ENCODE results near the gene ACKR3. TPM values are rescaled to one million over a fixed set of nuclear protein-coding genes. Genes with fewer than 3 reads are reported as not detected.

Gene ACKR3
- total and polyA plus RNA-seq, 12 donors, result 1.1 to 12.8 (median 1.9) TPM

- H3K27me3 ChIP-seq, result peaks cover 2% of the 10 kb centered on the region
- H3K27ac ChIP-seq, result no peak overlapping the region
- no peaks in the 10 kb centered on the region for H3K4me1 ChIP-seq (replicated peaks in 1 of 2)
- H3K4me3 ChIP-seq, result no peak overlapping the region
- no peak for TF ChIP-seq POLR2A (IDR thresholded peaks at IDR 0.05)
- TF ChIP-seq CTCF (IDR thresholded peaks at IDR 0.05), result no peak
- WGBS, 4 donors, result 65 to 71% (median 68%) methylated on average over 6 of the region's 6 CpGs
- no peaks in the 10 kb centered on the region for H3K9me3 ChIP-seq (replicated peaks in 1 of 3)
- DNase-seq, result no peak
- intact Hi-C loops (cut with DNase I), result no loop called here
- H3K36me3 ChIP-seq (replicated peaks in 1 of 2), result no peaks in the 10 kb centered on the region
Measured at GRCh38 chr2:236558993-236559978, 10.3 kb upstream of the ACKR3 start.

DNA sequence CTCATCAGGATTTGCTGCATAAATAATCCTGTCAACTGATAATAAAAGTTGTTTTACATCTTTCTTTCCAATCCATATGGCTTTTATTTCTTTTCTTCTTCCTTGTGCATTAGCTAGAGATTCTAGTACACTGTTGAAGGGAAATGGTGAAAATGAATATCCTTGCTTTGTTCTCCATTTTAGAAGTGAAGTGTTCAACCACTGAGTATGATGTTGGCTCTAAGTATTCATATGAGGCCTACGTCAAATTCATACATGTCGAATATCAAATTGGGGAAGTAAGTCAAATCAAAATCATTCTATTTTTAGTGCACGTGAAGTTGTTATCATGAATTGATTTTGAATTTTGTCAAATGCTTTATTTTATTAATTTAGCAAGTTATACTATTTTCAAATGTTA, 7.8 kb upstream of the ACKR3 start:
- no peak overlapping the region for H3K27ac ChIP-seq
- WGBS, 4 donors, result 87 to 93% (median 90%) methylated on average over 3 of the region's 3 CpGs
- TF ChIP-seq CTCF (IDR thresholded peaks at IDR 0.05) (no peak), POLR2A (IDR thresholded peaks at IDR 0.05) (no peak)

DNA sequence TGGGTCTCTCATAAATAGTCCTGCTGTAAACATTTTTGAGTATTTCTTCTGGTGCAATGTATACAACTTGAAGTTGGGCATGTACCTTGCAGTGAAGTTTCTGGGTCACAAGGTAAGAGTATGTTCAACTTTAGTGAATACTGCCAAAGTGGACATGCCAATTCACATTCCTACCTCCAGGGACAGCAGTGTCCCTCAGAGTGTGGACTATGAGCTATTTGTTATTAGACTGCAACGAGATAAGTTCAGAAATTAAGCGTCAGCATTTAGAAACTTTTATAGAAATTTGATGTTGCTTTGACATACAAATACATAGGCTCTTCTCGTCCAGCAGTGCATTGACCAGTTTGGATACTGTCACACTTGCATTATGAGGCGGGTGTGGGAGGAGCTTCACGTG, 7.2 kb upstream of the ACKR3 start:
- H3K27ac ChIP-seq, result no peak overlapping the region
- no peaks in the 10 kb centered on the region for H3K36me3 ChIP-seq (replicated peaks in 1 of 2)
- H3K4me1 ChIP-seq (replicated peaks in 1 of 2), result no peaks in the 10 kb centered on the region
- peaks cover 5% of the 10 kb centered on the region for H3K27me3 ChIP-seq
- peak in 1 of 7 donors; percentile 8 for DNase-seq
- TF ChIP-seq POLR2A (IDR thresholded peaks at IDR 0.05) (no peak), CTCF (IDR thresholded peaks at IDR 0.05) (peak in 5 of 6 experiments; percentile 14 to 57 (median 46))
- intact Hi-C loops (cut with DNase I), result no loop called here
- H3K9me3 ChIP-seq (replicated peaks in 1 of 3), result no peaks in the 10 kb centered on the region
- no peak overlapping the region for H3K4me3 ChIP-seq
- 68 to 88% (median 82%) methylated on average over 5 of the region's 5 CpGs for WGBS, 4 donors

More for the DNA sequence above, 7.8 kb upstream of the ACKR3 start:
- Histone ChIP-seq H3K9me3 (replicated peaks in 1 of 3) (no peaks in the 10 kb centered on the region), H3K36me3 (replicated peaks in 1 of 2) (no peaks in the 10 kb centered on the region), H3K4me3 (no peak overlapping the region), H3K27me3 (peaks cover 5% of the 10 kb centered on the region), H3K4me1 (replicated peaks in 1 of 2) (no peaks in the 10 kb centered on the region)
- DNase-seq, result no peak
- intact Hi-C loops (cut with DNase I), result no loop called here

DNA sequence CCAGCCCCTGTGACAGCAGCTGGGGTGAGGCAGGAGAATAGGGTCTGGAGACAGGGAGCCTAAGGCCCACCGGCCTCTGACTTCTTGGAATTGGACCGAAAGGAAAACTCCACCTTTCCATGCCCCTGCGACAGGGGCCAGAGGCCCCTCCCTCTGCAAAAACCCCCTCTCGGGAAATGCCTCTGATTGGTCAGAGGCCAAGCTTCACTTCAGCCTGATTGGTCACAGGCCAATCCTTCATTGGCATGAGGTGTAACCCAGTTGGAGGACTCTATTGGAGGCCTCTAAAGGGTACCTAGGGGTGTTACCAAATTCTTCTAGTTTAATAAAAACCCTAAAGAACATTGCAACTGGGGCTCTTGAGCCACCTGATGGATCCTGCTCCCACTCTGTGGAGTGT, 5.7 kb upstream of the ACKR3 start:
- intact Hi-C loops (cut with DNase I), result no loop called here
- 94 to 95% (median 95%) methylated on average over 4 of the region's 4 CpGs; no CpG with 5 or more reads in 1 of the 4 donors for WGBS, 4 donors
- no peak for DNase-seq

More for the DNA sequence above, 5.7 kb upstream of the ACKR3 start:
- Histone ChIP-seq H3K9me3 (replicated peaks in 1 of 3) (no peaks in the 10 kb centered on the region), H3K27ac (no peak overlapping the region), H3K4me1 (replicated peaks in 1 of 2) (peaks cover 0 to 10% of the 10 kb centered on the region in 2 donors), H3K4me3 (no peak overlapping the region), H3K27me3 (peaks cover 10% of the 10 kb centered on the region), H3K36me3 (replicated peaks in 1 of 2) (no peaks in the 10 kb centered on the region)
- TF ChIP-seq POLR2A (IDR thresholded peaks at IDR 0.05), result no peak
- TF ChIP-seq CTCF (IDR thresholded peaks at IDR 0.05), result no peak
